GM12891 (cell line): ENCODE measurements around the gene IRF5.

Source experiments
- DNase-seq: peaks from one replicate; pipeline ENCODE4 v3.0.0; 2011; ENCODE audit warnings: low spot score; ENCODE audit not compliant: insufficient read length
- FAIRE-seq: peaks from 2 replicates; lab custom pipeline; 2011; peaks lifted over from hg19 to GRCh38; lab: Jason Lieb, UNC
- PAX5 ChIP-seq: IDR thresholded peaks from 2 replicates; pipeline ENCODE4 v1.6.1; 2011; ENCODE audit warnings: low read length, moderate library complexity, mild to moderate bottlenecking; ENCODE audit not compliant: insufficient read depth, severe bottlenecking
- POLR2A ChIP-seq: IDR thresholded peaks from 2 replicates; pipeline ENCODE4 v1.6.1; 2011; ENCODE audit warnings: low read depth, low read length, control low read depth
- POLR2AphosphoS5 ChIP-seq: IDR thresholded peaks from 2 replicates; pipeline ENCODE4 v1.6.1; 2011; ENCODE audit warnings: low read depth, low read length, control low read depth
- POU2F2 ChIP-seq: IDR thresholded peaks from 2 replicates; pipeline ENCODE4 v1.6.1; 2011; ENCODE audit warnings: low read depth, mild to moderate bottlenecking, control low read depth, low read length, moderate library complexity
- SPI1 ChIP-seq: IDR thresholded peaks from 2 replicates; pipeline ENCODE4 v1.6.1; 2011; ENCODE audit warnings: low read depth, low read length, control low read depth
- TAF1 ChIP-seq: IDR thresholded peaks from 2 replicates; pipeline ENCODE4 v1.6.1; 2011; ENCODE audit warnings: low read depth, low read length, control low read depth

IRF5 gene

GRCh38 chr7:128928882-128929788, 8.6 kb upstream of the IRF5 start:
- FAIRE-seq (no peak), DNase-seq (no peak)
- no peak for TF ChIP-seq POLR2AphosphoS5
- TF ChIP-seq SPI1, result no peak
- no peak for TF ChIP-seq POLR2A
- TF ChIP-seq TAF1, result no peak
- TF ChIP-seq PAX5, result no peak
- no peak for TF ChIP-seq POU2F2

GRCh38 chr7:128931190-128931798, 6.4 kb upstream of the IRF5 start:
- DNase-seq, result no peak
- TF ChIP-seq PAX5 (no peak), POLR2AphosphoS5 (no peak), TAF1 (no peak), POU2F2 (no peak), POLR2A (no peak), SPI1 (no peak)
- no peak for FAIRE-seq

GRCh38 chr7:128931965-128932861, 5.5 kb upstream of the IRF5 start:
- TF ChIP-seq TAF1, result no peak
- no peak for TF ChIP-seq PAX5
- no peak for TF ChIP-seq POLR2A
- TF ChIP-seq SPI1, result no peak
- TF ChIP-seq POLR2AphosphoS5, result no peak
- no peak for TF ChIP-seq POU2F2
- no peak for FAIRE-seq
- no peak for DNase-seq

- DNase-seq (no peak), FAIRE-seq (no peak)
- TF ChIP-seq POLR2AphosphoS5, result no peak
- TF ChIP-seq PAX5, result no peak
- no peak for TF ChIP-seq POU2F2
- no peak for TF ChIP-seq POLR2A
- TF ChIP-seq TAF1, result no peak
- no peak for TF ChIP-seq SPI1
Observed at GRCh38 chr7:128932862-128933179, 4.9 kb upstream of the IRF5 start.

- FAIRE-seq (peak; percentile 94), DNase-seq (no peak)
- TF ChIP-seq PAX5 (no peak), POLR2AphosphoS5 (no peak; the same call in 1 of the 2 replicates), POU2F2 (no peak), SPI1 (peak; percentile 81), POLR2A (no peak), TAF1 (peak; percentile 47; the same call in 1 of the 2 replicates)
Observed at GRCh38 chr7:128933180-128933891, 4.4 kb upstream of the IRF5 start.

DNA sequence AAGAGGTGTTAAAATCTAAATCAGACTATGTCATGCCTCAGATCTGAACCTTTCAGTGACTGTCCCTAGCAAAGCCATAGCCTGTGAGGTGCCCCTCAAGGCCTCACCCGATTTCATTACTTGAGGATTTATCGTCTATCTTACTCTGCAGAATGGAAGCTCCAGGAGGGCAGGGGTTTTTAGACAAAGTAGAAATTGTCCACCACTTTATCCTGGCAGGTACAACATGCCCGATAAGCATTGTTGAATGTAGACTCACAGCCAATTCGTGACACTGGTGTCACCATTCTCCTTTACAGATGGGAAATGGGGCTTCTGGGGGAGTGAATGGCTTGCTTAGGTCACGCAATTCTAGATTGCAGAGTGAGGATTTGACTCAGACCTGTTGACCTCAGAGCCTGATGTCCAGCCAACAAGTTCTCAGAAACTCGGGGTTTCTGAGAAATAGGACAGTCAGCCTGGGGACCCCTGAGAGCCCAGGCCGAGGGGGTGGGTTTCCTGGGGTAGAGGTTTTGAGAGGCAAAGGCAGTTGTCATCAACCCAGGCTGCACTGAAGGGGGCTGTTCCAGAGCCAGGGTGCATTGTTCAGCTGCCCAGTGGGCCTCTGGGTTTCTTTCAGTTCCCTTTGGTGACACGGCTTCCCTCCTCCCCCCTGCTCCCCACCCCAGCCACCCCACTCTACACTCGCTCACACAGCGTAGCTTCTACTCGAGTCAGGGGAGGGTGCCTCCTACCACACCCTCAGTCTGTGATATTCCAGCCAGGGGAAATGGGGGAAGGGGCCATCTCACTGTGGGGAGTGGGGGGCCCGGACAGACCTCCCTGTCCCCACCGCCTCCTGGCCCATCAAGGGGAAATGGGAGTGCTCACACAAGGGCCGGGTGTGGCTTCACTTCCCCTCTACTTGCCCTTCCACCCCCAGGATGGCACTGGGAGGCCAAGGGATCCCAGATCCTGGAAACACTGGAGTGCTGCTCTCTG, 3.1 kb upstream of the IRF5 start:
- peak; percentile 91 for FAIRE-seq
- TF ChIP-seq TAF1 (peak; percentile 46; the same call in 1 of the 2 replicates), PAX5 (peak; percentile 6), POLR2AphosphoS5 (peak; percentile 36), SPI1 (peak; percentile 86), POU2F2 (peak; percentile 81), POLR2A (peak; percentile 41; the same call in 1 of the 2 replicates)

DNA sequence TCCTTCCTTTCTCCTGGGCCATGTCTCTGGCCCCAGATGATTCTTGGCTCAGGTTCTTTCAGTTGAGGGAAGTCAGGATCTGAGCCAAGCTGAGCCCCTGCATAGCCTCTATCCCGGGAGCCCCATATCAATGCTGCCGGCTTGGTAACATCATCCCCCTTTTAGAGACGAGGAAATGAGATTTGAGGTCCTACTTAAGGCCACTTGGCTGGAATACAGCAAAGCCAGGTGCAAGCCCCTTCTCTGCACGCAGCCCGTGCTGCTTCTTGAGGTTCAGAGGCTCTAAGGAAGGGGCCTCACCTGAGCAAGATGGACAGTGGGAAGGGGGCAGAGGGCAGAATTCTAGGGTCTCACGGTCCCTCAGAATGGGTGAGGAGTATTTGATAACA, 2.4 kb upstream of the IRF5 start:
- no peak for FAIRE-seq
- no peak for TF ChIP-seq TAF1
- no peak; the same call in 1 of the 2 replicates for TF ChIP-seq POLR2A
- no peak for TF ChIP-seq POLR2AphosphoS5
- TF ChIP-seq PAX5, result no peak
- no peak for TF ChIP-seq SPI1
- TF ChIP-seq POU2F2, result no peak
- DNase-seq, result no peak

More for the DNA sequence above, 3.1 kb upstream of the IRF5 start:
- DNase-seq, result no peak
